ENCODE results near the gene TMEM176A.
A peak's percentile ranks its signal among the peaks of the same experiment; 100 is the strongest.
"Not testable (repeated sequence)": the region's sequence is repeated elsewhere in the genome, so short reads cannot be mapped to it uniquely, and the experiment has no call there.

TMEM176A gene

DNA sequence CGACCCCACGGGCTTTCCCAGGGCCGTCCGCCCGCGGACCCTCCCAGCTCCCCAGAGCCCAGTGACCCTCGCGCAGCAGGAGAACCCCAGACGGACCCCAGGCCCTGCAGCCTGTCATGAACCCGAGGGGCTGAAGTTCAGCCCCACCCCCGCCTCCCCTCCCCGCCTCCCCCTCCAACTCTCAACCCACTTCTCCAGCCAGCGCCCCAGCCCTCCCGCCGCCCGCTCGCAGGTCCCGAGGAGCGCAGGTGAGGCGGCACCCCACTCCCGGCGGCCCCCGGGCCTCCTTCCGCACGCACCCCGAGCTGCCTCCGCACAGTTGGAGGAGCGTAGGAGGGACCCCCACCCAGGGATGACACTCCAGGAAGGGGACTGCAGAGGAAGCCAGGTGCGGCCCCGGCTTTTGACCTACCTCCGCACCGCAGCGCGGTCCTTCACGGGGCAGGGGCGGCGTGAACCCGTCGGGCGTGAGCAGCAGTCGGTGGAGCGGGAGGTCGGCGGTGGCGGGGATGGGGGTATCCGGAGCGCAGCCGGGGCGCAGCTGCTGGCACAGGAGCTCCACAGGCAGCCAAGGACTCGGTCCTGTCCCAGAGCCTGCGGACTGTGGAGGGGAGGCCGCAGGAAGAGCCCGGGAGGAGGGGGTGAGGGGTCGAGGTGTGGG, at the start of gene TMEM176A:
TMEM176A (plus strand) TSS at position 189 of the 661 bp plus-strand sequence. CDS start 782 bp downstream, outside the sequence.
- peak; percentile 2 for DNase-seq

DNA sequence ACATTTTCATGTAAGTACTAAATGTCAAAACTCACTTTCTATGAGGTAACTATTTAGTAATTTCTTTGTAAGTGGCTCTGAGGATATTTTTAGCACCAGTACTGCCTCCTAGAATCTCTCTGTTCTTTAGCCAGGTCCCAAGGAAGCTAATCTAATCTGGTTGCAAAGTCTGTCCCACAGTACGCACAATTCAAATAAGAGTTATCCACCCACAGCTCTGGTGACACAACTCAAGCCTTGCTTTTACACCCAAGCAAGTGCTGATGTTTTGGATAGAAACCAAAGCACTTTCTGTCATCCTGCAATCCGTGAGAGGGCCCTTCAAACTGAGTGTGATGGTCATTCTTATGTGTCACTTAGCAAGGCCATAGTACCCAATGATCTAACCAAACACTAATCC, 48.9 kb upstream of the TMEM176A start:
- no peak for DNase-seq

GRCh38 chr7:150753239-150753638, 47.3 kb upstream of the TMEM176A start:
- no peak for DNase-seq

DNA sequence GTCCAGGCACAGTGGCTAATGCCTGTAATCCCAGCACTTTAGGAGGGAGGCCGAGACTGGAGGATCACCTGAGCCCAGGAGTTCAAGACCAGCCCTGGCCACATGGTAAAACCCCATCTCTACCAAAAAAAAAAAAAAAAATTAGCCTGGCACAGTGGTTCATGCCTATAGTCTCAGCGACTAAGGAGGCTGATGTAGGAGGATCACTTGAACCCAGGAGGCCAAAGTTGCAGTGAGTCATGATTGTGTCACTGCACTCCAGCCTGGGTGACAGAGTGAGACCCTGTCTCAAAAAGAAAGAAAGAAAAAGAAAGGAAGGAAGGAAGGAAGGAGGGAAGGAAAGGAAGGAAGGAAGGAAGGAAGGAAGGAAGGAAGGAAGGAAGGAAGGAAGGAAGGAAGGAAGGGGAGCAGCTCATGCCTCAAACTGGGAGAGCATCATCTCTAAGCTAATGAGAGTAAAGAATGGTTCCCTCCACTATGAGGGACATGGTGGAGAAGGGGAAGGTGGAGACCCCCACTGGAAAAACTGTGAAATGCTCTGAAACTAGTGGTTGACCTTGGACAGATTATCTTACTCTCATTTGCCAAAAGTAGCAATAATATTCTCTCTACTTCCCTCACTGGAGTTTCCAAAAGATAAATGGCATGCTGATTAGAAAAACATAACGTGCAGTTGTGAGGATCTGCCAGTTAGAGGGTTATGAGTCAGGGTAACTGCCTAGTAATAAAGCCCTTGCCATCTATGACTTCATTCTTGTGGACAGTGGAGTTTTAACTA, 46.6 kb upstream of the TMEM176A start:
- peak; percentile 5 for DNase-seq

DNA sequence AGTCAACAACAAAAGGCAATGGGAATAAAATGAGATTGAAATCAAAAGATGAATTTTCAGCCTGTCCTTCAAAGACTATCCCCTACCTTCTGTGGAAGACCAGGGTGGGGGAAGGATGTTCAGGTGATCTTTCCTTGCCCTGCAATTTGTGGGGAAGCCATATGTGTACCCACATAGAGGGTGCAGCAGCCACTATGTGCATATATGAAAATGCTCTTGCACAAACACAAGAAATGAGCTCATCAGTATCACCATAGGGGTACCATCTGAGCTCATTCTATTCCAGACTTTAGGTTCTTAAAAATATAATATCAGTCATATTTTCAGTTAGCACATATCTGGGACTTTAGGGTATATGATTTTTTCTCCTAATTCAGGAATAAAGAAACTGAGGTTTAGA, 45.6 kb upstream of the TMEM176A start:
- DNase-seq = no peak

DNA sequence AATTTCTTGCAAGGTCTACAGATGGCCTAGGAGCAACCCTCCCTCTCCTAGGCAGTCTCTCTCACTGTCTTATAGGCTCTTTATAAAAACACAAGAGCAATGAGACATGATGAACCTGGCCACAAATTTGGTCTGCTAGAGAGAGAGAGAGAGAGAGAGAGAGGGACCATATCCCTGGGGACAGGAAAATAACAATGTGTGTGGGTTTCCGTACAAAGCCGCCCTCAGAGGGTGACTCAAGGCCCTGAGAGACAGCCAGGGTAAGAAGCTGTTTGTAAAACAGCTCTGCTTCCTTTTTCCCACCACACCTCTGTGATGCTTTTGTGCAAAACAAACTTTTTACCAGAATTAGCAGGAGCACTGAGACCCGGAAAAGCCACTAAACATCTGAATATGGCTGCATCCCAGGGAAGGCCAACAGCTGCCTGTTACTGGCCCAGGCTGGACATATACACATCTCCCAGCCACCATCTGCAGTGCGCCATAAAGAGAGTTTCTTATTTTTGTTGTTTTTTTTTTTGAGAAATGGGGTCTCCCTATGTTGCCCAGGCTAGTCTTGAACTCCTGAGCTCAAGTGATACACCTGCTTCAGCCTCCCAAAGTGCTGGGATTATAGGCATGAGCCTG, 45.0 kb upstream of the TMEM176A start:
- DNase-seq = no peak

- DNase-seq = no peak
Measured at GRCh38 chr7:150756166-150756565, 44.4 kb upstream of the TMEM176A start.

DNA sequence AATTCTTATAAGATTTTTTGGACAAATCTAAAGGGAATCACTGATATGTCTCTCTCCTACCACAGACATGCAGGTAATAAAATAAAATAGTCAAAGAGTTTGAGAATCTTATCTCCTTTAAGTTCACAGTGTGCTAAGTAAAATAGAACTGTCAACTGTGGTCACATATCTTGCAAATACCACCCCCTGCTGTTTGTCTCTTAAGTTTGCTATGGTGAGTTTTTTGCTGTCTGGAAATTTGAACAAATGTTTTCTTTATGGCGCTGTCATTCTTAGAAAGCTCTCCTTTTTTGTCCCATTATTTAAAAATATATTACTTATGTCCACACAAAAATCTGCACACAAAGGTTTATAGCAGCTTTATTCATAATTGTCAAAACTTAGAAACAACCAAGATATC, 43.7 kb upstream of the TMEM176A start:
- peak; percentile 12 for DNase-seq

DNA sequence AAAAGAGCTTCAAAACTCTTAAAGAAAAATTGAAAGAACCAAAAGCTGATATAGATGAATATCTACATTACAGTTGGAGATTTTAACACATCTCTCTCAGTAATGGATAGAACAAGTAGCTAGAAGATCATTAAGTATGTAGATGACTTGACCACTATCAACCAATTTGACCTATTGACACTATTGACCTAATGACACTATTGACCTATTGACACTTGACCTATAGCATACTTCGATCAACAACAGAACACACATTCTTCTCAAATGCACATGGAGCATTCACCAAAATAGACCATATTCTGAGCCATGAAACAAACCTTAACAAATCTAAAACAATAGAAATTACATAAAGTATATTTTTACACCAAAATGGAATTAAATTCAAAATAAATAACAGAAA, 41.1 kb upstream of the TMEM176A start:
- DNase-seq = no peak

DNA sequence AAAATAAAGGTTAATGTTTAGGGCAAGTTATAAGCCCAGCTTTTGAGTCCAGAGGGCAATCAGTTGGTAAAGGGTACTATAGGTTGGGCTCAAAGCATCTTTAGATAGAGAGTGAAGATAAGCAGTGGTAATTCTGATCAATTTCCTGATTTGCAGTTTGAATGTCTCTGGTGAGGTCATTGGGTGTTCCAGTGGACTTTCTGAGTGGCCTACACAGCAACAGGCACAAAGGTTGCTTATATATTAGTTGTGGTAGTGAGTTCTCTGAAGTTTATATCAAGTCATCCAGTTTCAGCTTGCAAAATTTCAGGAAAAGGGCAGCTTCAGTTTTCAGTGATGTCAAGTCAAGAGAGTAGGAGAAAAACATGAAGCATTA, 34.2 kb upstream of the TMEM176A start:
- no peak for DNase-seq

DNA sequence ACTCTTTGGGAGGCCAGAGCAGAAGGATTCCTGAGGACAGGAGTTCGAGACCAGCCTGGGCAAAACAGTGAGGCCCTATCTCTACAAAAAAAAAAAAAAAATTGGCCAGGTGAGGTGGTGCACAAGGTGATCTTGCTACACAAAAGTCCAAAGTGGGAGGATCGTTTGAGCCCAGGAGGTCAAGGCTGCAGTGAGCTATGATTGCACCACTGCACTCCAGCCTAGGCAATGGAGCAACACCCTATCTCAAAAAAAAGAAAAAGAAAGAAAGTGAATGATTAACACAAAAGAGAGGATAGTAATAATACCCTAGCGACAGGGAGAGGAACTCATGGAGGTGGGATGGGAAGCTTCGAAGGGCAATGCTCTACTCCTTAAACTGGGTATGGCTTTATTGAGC, 30.8 kb upstream of the TMEM176A start:
- DNase-seq = no peak

DNA sequence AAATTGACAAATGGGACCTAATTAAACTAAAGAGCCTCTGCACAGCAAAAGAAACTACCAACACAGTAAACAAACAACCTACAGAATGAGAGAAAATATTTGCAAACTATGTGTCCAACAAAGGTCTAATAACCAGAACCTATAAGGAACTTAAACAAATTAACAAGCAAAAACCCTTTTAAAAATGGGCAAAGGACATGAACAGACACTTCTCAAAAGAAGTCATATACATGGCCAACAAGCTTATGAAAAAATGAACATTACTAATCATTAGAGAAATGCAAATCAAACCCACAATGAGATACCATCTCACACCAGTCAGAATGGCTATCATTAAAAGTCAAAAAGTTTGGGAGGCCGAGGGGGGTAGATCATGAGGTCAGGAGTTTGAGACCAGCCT, 26.4 kb upstream of the TMEM176A start:
- not testable (repeated sequence) for DNase-seq

- DNase-seq = no peak
Measured at GRCh38 chr7:150778014-150778737, 22.4 kb upstream of the TMEM176A start.

DNA sequence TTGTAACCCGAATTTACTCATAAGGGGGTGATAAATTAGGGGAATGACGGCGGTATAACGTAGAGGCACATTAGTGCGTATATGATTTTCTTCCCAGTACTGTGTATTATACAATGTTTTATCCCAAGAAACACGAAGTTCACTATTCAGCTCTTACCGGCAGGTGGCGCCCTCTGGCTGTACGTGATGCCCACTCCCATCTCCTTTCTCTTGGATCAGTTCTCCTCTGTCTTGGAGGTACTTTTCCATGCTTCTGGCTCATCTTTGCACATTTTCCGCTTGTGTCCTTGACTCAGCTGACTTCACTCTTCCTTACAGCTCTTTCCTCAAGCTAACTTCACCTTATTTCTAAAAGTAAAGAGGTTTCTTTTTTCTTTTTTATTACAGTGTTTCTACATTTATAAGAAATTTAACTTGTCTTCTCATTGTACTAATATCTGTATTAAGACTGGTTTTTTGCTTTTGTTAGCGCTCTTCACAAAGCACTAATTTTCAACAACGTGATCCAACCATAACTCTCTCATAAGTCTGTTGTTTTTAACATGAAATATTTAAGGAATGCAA, 21.7 kb upstream of the TMEM176A start:
- peak; percentile 76 for DNase-seq

DNA sequence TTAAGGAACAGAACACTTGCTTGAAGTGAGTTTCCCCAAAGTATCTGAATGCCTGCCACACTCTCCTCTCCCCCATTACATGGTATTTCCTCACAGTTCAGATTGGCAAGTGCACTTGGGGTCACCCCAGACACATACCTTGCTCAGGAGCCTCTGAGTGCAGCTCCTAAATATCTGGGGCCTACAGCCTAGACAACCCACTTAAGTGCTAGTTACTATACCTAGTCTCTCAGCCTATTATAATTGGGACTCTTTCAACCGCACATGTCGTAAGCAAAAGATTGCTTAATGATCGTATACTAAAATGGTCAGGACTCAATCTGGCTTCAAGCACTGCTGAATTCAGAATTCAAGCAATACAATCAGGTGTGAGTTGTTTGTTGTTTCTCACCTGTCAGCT, 20.3 kb upstream of the TMEM176A start:
- DNase-seq = no peak

DNA sequence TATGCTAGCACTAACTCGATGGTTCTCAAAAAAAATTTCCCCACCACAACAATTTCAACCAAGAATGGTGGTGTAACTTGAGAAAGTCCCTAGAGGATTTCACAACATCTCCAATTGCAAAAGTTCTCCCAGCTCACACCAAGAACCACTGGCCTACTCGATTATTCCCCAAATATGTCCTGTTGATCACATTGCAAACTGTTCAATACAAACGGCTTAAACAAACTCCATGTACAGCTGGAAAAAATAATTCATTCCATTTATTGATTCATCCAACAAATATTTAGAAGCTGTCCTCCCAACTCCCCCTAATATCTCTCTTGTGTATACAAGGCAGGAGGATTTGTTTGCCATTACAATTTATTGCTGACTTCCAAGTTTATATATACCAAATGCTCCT, 19.5 kb upstream of the TMEM176A start:
- DNase-seq = no peak

GRCh38 chr7:150781961-150782360, 18.6 kb upstream of the TMEM176A start:
- no peak for DNase-seq

GRCh38 chr7:150784120-150784736, 16.3 kb upstream of the TMEM176A start:
- no peak for DNase-seq

DNA sequence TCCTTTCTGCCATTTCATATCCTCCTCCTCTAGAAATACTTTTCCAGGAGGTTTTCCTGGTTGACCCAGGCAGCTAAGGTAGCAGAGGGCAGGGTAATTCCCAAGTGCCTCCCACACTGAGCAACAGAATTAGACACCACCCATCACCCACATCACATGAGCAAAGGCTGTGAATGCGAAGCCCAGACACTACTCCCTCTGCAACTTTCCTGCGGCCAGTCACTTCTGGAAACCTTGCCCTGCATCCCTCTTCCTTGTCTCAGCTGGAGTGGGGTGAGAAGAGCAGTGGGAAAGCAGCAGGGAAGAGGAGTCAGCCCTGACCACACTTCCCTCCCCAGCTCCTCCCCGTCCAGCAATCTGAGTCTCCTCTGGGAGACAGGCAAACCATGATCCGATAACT, 15.6 kb upstream of the TMEM176A start:
- no peak for DNase-seq

GRCh38 chr7:150787321-150788281, 13.0 kb upstream of the TMEM176A start:
- DNase-seq = no peak
